Measurements from ENCODE around the gene CCDC180.
"Not testable (repeated sequence)": the region's sequence is repeated elsewhere in the genome, so short reads cannot be mapped to it uniquely, and the experiment has no call there.

The CCDC180 gene

DNA sequence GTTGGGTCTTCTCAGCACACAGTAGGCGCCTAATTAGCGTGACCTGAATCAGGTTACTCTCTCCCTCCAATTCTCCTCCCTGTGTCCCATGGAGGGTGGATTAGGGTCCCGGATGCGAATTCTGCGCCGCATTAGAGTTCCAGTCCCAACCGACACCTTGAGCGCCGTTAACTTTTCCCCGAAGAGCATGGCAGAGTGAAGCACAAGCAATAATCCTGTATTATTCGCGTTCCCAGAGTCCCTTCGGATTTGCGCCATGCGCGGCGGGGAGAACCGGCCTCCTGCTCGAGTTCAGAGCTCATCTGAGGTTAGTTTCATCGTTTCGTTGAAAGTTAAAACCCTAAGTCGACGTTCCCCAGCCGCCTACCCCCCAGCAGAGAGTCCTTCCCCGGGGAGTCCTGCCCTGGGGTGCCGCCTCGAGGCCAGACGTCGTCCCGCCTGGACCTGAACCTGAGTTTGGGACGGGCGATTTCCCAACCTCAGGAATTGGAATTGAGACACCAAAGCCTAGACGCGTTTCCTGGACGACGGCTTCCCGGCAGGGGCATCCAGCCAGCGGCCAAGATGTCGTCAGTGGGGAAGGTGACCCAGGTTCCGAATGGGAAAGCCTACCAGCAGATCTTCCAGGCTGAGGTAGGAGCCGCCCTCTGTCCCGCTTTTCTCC lies at the start of gene CCDC180:
TSS of gene CCDC180 (plus strand) at position 160 of the 664 bp plus-strand sequence. CDS start at position 565, 405 bp downstream.
- DNase-seq (ENCODE audit: low read depth in 2 of 3, low spot score in 1 of 3): no peak

GRCh38 chr9:97259834-97260514 lies 47.5 kb upstream of the CCDC180 start:
- not testable (repeated sequence) for DNase-seq (ENCODE audit: low read depth in 2 of 3, low spot score in 1 of 3)

DNA sequence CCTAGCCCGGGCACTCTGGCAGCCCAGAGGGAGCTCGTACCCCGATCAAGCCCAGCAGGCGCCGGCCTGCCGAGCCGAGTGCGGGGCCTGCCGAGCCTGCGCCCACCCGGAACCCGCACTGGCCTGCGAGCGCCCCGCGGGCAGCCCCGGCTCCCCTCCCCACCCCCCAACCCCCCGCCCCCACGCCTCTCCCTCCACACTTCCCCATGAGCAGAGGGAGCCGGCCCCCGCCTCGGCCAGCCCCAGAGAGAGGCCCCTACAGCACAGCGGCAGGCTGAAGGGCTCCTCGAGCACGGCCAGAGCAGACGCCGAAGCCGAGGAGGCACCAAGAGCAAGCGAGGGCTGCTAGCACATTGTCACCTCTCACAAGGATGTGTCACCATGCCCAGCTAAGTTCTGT lies 36.2 kb upstream of the CCDC180 start:
- no peak for DNase-seq (ENCODE audit: low read depth in 2 of 3, low spot score in 1 of 3)

DNA sequence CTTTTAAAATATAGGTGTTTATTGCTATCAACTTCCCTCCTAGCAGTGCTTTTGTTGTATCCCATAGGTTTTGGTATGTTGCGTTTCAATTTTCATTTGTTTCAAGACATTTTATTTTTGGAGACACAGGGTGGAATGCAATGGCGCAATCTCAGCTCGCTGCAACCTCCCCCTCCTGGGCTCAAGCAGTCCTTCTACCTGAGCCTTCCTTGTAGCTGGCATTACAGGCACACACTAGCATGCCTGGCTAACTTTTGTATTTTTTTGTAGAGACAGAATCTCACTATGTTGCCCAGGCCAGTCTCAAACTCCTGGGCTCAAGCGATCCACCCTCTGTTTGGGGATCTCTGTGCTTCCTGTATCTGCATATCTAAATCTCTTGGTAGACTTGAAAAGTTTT lies 35.4 kb upstream of the CCDC180 start:
- DNase-seq (ENCODE audit: low read depth in 2 of 3, low spot score in 1 of 3): no peak

GRCh38 chr9:97276310-97276852 lies 31.1 kb upstream of the CCDC180 start:
- DNase-seq (ENCODE audit: low read depth in 2 of 3, low spot score in 1 of 3): no peak

DNA sequence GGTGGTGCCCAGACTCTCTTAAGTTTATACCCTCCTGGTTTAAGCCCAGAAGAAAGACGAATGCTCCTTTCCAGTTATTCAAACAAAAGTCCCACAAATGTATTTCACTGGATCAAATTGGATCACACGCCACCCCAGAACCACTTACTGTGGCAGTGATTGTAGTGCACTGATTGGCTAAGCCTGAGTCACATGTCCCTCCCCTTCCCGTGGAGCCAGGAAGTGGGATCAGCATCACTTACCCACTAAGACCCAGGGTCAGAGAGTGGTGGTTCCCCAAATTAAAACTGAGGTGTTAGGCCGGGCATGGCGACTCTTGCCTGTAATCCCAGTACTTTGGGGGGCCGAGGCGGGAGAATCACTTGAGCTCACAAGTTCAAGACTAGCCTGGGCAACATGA lies 29.5 kb upstream of the CCDC180 start:
- DNase-seq (ENCODE audit: low read depth in 2 of 3, low spot score in 1 of 3): no peak

DNA sequence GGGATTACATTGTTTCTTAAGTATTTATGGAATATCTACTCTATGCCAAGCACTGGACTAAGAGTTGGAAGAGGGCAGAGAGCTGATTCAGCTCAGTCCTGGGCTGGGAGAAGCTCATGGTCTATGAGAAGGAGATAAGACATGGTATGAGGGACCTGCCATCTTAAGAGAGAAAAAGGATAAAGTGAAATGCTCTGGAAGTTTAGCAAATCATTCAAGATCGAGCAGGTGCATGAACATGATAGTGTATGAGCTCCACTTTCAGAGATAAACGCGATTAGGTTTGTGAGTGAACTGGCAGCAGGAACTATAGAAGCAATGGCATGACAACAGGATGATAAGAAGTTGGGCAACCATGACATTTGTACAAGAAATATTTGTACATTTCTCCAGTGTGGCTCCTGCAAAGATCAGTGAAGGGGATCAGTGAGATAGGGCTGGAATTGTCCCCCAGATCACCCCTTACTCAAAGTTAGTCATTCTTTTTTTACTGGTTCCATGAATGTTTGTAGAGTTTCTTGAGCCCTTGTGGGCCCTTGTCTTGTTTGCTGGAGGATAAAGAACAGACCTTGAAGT lies 26.6 kb upstream of the CCDC180 start:
- DNase-seq (ENCODE audit: low read depth in 2 of 3, low spot score in 1 of 3): no peak

GRCh38 chr9:97283768-97284167 lies 23.7 kb upstream of the CCDC180 start:
- DNase-seq (ENCODE audit: low read depth in 2 of 3, low spot score in 1 of 3): no peak

GRCh38 chr9:97284798-97285197 lies 22.7 kb upstream of the CCDC180 start:
- no peak for DNase-seq (ENCODE audit: low read depth in 2 of 3, low spot score in 1 of 3)

- no peak for DNase-seq (ENCODE audit: low read depth in 2 of 3, low spot score in 1 of 3)
Measured at GRCh38 chr9:97292200-97292599, 15.3 kb upstream of the CCDC180 start.

GRCh38 chr9:97293207-97293721 lies 14.2 kb upstream of the CCDC180 start:
- DNase-seq (ENCODE audit: low read depth in 2 of 3, low spot score in 1 of 3): no peak

- DNase-seq (ENCODE audit: low read depth in 2 of 3, low spot score in 1 of 3): no peak
Measured at GRCh38 chr9:97293818-97294217, 13.6 kb upstream of the CCDC180 start.

DNA sequence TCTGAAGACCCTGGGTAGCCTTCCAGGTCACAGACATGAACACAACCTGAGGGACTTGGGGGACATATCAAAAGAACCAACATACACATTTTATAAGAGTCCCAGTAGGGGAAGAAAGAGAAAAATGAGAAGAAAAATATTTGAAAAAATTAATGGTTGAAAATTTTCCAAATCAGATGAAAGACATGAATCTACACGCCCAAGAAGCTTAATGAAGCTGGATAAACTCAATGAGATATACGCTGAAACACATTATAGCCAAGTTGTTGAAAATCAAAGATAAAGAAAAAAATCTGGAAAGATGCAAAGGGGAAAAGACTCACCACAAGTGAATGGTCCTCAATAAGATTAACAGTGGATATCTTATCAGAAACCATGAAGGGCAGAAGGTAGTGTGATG lies 9.6 kb upstream of the CCDC180 start:
- no peak for DNase-seq (ENCODE audit: low read depth in 2 of 3, low spot score in 1 of 3)

- no peak for DNase-seq (ENCODE audit: low read depth in 2 of 3, low spot score in 1 of 3)
Measured at GRCh38 chr9:97299809-97300414, 7.5 kb upstream of the CCDC180 start.

- no peak for DNase-seq (ENCODE audit: low read depth in 2 of 3, low spot score in 1 of 3)
Measured at GRCh38 chr9:97300586-97300985, 6.9 kb upstream of the CCDC180 start.

DNA sequence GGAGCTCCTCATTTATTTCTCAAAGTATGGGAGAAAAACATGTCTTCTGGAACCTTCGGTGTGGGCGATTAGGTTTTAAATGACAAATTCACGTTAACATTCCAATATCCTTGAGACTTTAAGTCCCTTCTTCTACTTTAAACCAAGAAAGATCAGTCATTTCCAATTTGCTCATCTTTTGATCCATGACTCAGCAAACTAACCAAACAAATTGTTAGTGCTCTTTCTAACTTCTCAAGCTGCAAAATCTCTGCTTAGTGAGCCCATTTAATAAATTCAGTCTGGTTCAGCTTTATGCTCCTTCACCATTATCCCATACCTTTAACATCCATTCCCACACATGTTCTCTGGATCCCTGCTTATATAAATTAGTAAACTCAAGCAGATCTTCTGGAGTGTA lies 5.5 kb upstream of the CCDC180 start:
- no peak for DNase-seq (ENCODE audit: low read depth in 2 of 3, low spot score in 1 of 3)

GRCh38 chr9:97304586-97304985 lies 2.9 kb upstream of the CCDC180 start:
- no peak for DNase-seq (ENCODE audit: low read depth in 2 of 3, low spot score in 1 of 3)

DNA sequence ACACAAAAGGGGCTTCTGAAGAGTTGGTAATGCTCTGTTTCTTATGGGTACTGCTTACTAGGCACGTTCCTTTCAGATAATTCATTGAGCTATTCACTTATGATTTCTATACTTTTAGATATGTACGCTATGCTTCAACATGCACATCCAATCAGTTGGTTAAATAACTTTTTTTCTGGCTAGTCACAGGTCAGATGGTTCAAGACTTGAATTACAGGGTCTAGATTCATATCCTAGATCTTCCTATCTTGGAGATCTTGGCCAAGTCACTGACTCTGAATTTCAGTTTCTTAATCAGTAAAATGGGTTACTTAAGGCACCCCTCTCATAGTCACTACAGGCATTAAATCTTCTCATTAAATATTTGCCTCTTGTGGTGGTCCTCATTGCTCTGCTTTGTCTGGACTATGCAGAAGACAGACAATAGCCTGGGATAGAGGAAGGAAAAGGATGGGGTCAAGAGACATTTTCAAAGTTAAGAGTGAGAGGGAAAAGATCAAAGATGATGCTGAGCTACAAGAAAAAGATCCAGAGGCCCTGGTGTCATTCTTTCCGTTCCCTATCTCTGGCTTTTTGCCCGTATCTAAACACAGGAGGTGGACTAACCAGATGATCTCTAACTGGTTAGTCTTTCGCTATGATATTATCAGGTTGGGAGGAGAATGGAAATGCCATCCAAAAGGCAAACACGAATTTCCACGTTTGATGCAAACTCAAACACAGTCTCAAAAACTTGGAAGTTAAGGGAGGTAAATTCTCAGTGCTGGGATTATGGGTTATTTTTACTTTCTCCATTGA lies 1.8 kb upstream of the CCDC180 start:
- no peak for DNase-seq (ENCODE audit: low read depth in 2 of 3, low spot score in 1 of 3)

DNA sequence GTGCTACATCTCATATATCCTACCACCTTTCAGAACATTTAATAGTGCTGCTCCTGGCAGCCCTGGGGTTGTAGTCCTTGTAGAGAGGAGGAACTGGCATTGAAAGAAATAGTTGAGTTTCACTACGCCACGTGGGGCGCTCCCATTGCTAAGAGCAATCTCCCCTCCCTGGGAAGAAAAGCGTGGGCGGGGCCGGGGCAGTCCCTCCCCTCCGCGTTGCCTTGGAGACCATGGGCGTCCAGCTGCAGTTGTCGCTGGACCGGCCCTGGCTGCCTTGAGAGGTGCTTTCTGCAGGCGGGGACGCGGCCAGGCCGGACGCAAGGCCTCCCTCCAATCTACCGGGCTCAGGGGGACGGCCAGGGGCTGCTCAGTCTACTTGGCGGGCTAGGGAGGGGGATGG lies 368 bp upstream of the CCDC180 start:
- DNase-seq (ENCODE audit: low read depth in 2 of 3, low spot score in 1 of 3): peak in 2 of 3 donors; percentile 11 to 20

- DNase-seq (ENCODE audit: low read depth in 2 of 3, low spot score in 1 of 3): no peak
Measured at GRCh38 chr9:97309260-97309659, 1.8 kb downstream of the CCDC180 start.

GRCh38 chr9:97310023-97310422 lies 2.6 kb downstream of the CCDC180 start:
- DNase-seq (ENCODE audit: low read depth in 2 of 3, low spot score in 1 of 3): no peak

Data from stimulated activated CD4-positive, alpha-beta T cell treated with anti-CD3 and anti-CD28 coated beads, Interleukin-12 subunit alpha, Interleukin-12 subunit beta, amount 100 ng/mL, for 48 hours (primary cell).